ENCODE results near the gene SETBP1. TPM values are rescaled to one million over a fixed set of nuclear protein-coding genes. Genes with fewer than 3 reads are reported as not detected.
A peak's percentile ranks its signal among the peaks of the same experiment; 100 is the strongest.

The SETBP1 gene
- total RNA-seq (2021) (5.9 to 9.6 TPM (median 6.3 TPM) in 3 replicates), Bru-seq, nascent RNA (percentile 59 among the genes with signal in this experiment)
- long read RNA-seq, experiment 1, partial matches to known transcripts = 0 of 14 reads
- long read RNA-seq, experiment 1, other reads (novel, unspliced or antisense) = 14 of 14 reads
- long read RNA-seq, experiment 2, partial matches to known transcripts = 2 of 4 reads
- long read RNA-seq, experiment 2, other reads (novel, unspliced or antisense) = 2 of 4 reads
- long read RNA-seq, experiment 3, partial matches to known transcripts = 0 of 1 reads
- long read RNA-seq, experiment 3, other reads (novel, unspliced or antisense) = 1 of 1 reads

GRCh38 chr18:44680273-44681075 is at the start of gene SETBP1:
Gene SETBP1, plus strand, starts transcription at chr18:44680888. Its CDS starts 20,459 bp downstream, at chr18:44701347.
- POLR2A ChIA-PET = interaction anchor here (0.6 kb wide), 1 partner anchor 22 kb away, joined by 3 read pairs; no protein-coding TSS in a partner anchor
- Mint-ChIP-seq H3K9me3 (no peaks in the 10 kb centered on the region), H3K4me3 (no peak within 1 kb of the TSS; the same call in 1 of the 2 replicates), H3K4me1 (peaks cover 9% of the 10 kb centered on the region), H3K27ac (0 out of 2 replicates have a peak within 1 kb of the TSS, but pooled peaks have one; percentile 57), H3K36me3 (no peaks in the 10 kb centered on the region), H3K27me3 (ENCODE audit: low read depth) (no peaks in the 10 kb centered on the region)
- CTCF ChIA-PET = no interaction called here
- peak; percentile 60 for DNase-seq (ENCODE audit: low spot score)
- no peak for TF ChIP-seq ZNF138 (CRISPR knock-in tag; conservative IDR thresholded peaks at IDR 0.05)
- TF ChIP-seq FOXP4 (CRISPR knock-in tag; IDR thresholded peaks at IDR 0.05) = 0 out of 2 replicates have a peak, but pooled peaks have one; percentile 20
- TF ChIP-seq GRHL2 (CRISPR knock-in tag; IDR thresholded peaks at IDR 0.05; ENCODE audit: insufficient replicate concordance, severe bottlenecking) = no peak
- TF ChIP-seq RORB (CRISPR knock-in tag; IDR thresholded peaks at IDR 0.05) = no peak
- no peak for TF ChIP-seq ATF1 (CRISPR knock-in tag; IDR thresholded peaks at IDR 0.05)
- no peak for TF ChIP-seq ZBTB43 (CRISPR knock-in tag; IDR thresholded peaks at IDR 0.05)
- peak; percentile 5 for ATAC-seq

GRCh38 chr18:44632469-44633145 is 48.1 kb upstream of the SETBP1 start:
- Mint-ChIP-seq H3K9me3 (peaks cover 13% of the 10 kb centered on the region), H3K27me3 (ENCODE audit: low read depth) (no peaks in the 10 kb centered on the region; the same call in 1 of the 2 replicates), H3K4me3 (no peak overlapping the region), H3K27ac (no peak overlapping the region), H3K36me3 (no peaks in the 10 kb centered on the region), H3K4me1 (peaks cover 7% of the 10 kb centered on the region; the same call in 1 of the 2 replicates)
- POLR2A ChIA-PET = no interaction called here
- CTCF ChIA-PET = no interaction called here
- TF ChIP-seq MYBL2 (CRISPR knock-in tag; IDR thresholded peaks at IDR 0.05) = no peak
- DNase-seq (ENCODE audit: low spot score) = no peak
- no peak for ATAC-seq

GRCh38 chr18:44635546-44635945 is 45.1 kb upstream of the SETBP1 start:
- no peak overlapping the region for H3K27ac Mint-ChIP-seq
- DNase-seq (ENCODE audit: low spot score) (no peak), ATAC-seq (no peak)
- ChIA-PET CTCF (no interaction called here), POLR2A (no interaction called here)
- H3K27me3 Mint-ChIP-seq (ENCODE audit: low read depth) = no peaks in the 10 kb centered on the region; the same call in 1 of the 2 replicates
- H3K4me3 Mint-ChIP-seq = no peak overlapping the region
- H3K36me3 Mint-ChIP-seq = no peaks in the 10 kb centered on the region
- peaks cover 13% of the 10 kb centered on the region for H3K9me3 Mint-ChIP-seq
- peaks cover 5% of the 10 kb centered on the region; the same call in 1 of the 2 replicates for H3K4me1 Mint-ChIP-seq
- TF ChIP-seq TCF7 (CRISPR knock-in tag; IDR thresholded peaks at IDR 0.05; ENCODE audit: low read depth) (no peak), OVOL2 (CRISPR knock-in tag; IDR thresholded peaks at IDR 0.05; ENCODE audit: borderline replicate concordance) (no peak), JAZF1 (CRISPR knock-in tag; IDR thresholded peaks at IDR 0.05) (no peak), RELA (CRISPR knock-in tag; IDR thresholded peaks at IDR 0.05; ENCODE audit: borderline replicate concordance) (no peak), TEAD4 (CRISPR knock-in tag; IDR thresholded peaks at IDR 0.05) (no peak), ZNF671 (CRISPR knock-in tag; IDR thresholded peaks at IDR 0.05) (no peak), ZNF512 (CRISPR knock-in tag; IDR thresholded peaks at IDR 0.05; ENCODE audit: borderline replicate concordance) (no peak), E2F1 (CRISPR knock-in tag; IDR thresholded peaks at IDR 0.05) (no peak), RORB (CRISPR knock-in tag; IDR thresholded peaks at IDR 0.05) (no peak), NR3C1 (CRISPR knock-in tag; conservative IDR thresholded peaks at IDR 0.05; ENCODE audit: low read depth) (no peak), ZBTB43 (CRISPR knock-in tag; IDR thresholded peaks at IDR 0.05) (no peak), ATF6 (CRISPR knock-in tag; IDR thresholded peaks at IDR 0.05) (no peak)
